ENCODE results near the gene NOP56. TPM values are rescaled to one million over a fixed set of nuclear protein-coding genes. Genes with fewer than 3 reads are reported as not detected.

NOP56 gene
- total RNA-seq, 1 experiment from 2014 or later, result 268 TPM

DNA sequence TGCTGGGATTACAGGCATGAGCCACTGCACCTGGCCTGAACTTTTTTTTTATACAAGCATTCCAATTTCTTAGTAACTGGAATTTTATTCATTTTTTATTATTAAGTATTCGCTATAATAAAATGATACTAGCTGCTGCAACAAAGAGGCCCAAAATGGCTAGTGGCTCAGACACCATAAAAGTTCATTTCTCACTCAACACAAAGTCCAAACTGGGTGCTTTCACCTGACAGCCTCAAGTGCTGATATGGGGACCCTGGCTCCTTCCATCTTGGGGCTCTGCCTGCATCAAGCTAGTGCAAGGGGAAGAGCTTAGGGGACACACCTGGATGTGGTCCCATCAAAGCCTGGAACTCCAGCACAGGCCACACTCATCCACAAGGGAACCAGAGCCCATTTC lies 12.2 kb upstream of the NOP56 start:
- no peak for DNase-seq (ENCODE audit: low read depth)

- DNase-seq (ENCODE audit: low read depth), result no peak
Measured at GRCh38 chr20:2640899-2641298, 11.5 kb upstream of the NOP56 start.

- no peak for DNase-seq (ENCODE audit: low read depth)
Measured at GRCh38 chr20:2643708-2644107, 8.7 kb upstream of the NOP56 start.

DNA sequence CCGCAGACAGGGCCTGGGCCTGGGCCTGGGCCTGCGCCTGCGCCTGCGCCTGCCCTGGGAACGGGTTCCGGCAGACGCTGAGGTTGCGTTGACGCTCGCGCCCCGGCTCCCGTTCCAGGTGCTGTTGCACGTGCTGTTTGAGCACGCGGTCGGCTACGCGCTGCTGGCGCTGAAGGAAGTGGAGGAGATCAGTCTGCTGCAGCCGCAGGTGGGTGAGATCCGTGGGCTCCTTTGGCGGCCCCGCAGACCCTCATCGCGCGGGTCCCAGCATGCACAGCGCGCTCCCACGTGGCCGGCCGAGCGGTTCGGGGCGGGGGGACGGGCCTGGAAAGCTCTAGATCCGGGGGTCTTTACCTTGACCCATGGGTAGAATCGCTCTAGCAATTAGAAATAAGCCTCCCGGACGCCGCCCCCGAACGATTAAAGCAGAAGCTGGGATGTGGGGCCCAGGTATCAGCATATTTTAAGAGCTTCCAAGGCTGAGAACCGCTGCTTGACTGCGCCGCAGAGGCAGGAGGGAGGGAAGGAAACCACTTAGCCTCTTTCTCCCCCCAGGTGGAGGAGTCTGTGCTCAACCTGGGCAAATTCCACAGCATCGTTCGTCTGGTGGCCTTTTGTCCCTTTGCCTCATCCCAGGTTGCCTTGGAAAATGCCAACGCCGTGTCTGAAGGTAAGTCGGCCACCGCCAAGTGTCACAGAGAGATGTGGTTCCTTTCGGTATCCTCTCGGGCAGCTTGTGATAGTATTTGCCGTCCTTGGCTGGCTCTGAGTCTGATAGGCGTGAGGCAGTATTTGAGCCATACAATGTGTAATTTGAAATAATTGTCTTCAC lies 508 bp downstream of the NOP56 start:
- DNase-seq (ENCODE audit: low read depth), result peak; percentile 23

- DNase-seq (ENCODE audit: low read depth), result no peak
Measured at GRCh38 chr20:2653556-2654383, 1.3 kb downstream of the NOP56 start.

DNA sequence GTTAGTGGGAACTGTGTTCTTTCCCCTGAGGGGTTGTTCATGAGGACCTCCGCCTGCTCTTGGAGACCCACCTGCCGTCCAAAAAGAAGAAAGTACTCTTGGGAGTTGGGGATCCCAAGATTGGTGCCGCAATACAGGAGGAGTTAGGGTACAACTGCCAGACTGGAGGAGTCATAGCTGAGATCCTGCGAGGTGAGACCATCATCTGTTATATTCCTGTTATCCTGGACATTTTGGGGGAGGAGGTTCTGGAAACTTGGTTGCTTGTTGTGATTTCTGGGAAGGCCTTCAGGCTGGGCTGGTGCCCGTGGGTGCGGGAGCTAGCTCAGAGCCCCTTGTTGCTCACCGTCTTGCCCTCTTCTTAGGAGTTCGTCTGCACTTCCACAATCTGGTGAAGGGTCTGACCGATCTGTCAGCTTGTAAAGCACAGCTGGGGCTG lies 2.0 kb downstream of the NOP56 start:
- DNase-seq (ENCODE audit: low read depth), result no peak

- DNase-seq (ENCODE audit: low read depth), result no peak
Measured at GRCh38 chr20:2654831-2655230, 2.4 kb downstream of the NOP56 start.

GRCh38 chr20:2655331-2656116 lies 3.1 kb downstream of the NOP56 start:
- no peak for DNase-seq (ENCODE audit: low read depth)

- DNase-seq (ENCODE audit: low read depth), result no peak
Measured at GRCh38 chr20:2656471-2657117, 4.2 kb downstream of the NOP56 start.

- no peak for DNase-seq (ENCODE audit: low read depth)
Measured at GRCh38 chr20:2657241-2657640, 4.8 kb downstream of the NOP56 start.

GRCh38 chr20:2657674-2658073 lies 5.2 kb downstream of the NOP56 start:
- no peak for DNase-seq (ENCODE audit: low read depth)

DNA sequence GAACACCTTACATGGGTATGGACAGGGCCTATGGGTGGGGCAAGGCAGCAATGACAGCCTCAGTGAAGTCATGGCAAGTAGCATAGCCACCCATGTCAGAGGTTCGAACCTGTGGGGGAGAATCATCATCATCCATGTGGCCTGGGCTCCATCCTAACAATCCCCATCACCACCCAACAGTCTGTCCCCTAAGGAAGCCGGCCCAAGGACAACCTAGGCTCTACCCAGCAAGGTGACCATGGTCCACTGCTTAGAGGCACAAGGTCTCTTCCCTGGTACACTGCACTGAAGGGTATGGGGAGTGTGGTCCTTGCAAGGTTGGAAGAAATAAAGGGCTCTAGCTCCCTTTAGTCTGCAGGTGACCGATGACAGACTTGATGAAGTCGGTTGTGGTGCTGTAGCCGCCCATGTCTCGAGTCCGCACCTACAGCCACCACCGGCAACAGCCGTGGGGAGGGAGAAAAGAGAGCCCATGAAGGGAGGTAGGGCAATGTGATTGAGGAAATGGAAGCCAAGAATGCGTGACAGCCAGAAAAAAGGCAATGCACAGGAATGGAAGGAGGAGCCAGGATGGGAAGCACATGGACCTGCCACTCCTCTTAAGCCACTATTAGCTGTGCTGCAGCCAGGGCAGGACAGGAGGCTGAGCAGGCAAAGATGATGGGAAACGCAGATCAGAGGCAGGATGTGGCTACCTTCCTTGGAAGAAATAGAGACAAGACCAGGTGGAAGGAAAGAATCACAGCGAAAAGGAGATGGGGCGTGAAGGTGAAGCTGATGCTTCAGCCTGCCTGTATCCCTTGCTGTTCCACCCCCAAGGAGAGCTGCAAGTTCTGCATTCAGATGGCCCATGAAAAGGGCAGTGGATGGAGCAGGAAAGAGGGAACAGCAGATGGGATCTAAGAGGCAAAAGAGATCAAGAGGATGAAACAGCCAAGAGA lies 6.3 kb downstream of the NOP56 start:
- DNase-seq (ENCODE audit: low read depth), result peak; percentile 18

DNA sequence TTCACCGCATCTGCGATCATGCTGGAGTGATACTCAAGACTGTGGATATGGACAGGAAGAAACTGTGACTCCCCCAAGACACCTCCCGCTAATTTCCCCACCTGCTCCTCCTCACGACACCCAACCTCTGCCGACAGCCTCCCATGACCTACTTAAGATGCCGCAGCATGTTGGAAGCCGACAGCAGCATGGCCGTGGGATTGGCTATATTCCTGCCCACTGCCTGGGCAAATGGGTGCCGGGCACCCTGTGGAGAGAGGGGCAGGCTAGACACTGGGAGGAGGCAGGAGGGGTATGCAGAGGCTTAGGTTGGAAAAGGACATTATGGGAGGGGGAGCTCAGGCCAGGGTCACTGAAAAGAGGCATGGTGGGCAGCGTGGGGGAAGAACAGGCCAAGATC lies 7.1 kb downstream of the NOP56 start:
- DNase-seq (ENCODE audit: low read depth), result no peak

GRCh38 chr20:2663364-2663886 lies 11.0 kb downstream of the NOP56 start:
- no peak for DNase-seq (ENCODE audit: low read depth)

- DNase-seq (ENCODE audit: low read depth), result peak; percentile 95
Measured at GRCh38 chr20:2663887-2664719, 11.7 kb downstream of the NOP56 start, which contains the start of gene IDH3B. Gene IDH3B, minus strand, starts transcription at chr20:2664216. Its CDS starts 28 bp downstream, at chr20:2664188.

DNA sequence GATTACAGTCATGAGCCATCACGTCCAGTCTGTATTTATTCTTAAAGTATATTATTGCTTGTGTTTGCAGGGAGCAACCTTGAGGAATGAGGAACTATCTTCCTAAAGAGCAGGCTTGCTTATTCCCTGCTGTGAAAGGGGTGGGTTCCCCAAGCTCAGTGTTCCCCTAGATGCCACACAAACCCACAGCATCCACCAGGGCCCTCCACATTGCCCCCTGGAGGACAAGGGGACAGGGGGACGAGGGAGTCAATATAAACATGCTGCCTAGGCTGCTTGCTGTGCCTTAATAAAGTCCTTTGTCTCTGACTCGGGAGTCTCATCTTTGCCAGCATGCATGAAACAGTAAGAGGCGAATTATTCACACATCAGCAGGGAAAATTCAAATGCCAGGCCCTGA lies 19.5 kb downstream of the NOP56 start:
- DNase-seq (ENCODE audit: low read depth), result no peak

DNA sequence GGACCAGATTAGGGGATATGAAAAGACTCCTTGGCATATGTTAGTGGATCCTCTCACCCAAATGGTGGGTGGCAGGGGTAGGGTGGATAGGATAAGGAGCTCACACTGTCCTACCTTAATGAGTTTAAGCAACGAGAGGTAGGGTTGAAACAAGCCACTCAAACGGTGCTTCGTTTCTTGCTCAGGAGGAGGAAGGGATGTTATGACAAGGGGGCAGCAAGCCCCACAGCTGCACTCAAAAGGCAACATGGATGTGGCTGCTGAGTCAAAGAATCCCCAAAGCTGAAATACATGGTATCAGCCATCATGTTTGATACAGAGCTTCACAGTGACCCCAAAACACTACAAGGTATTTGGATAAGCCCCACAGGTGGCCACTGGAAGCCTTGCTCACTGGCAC lies 20.0 kb downstream of the NOP56 start:
- no peak for DNase-seq (ENCODE audit: low read depth)

DNA sequence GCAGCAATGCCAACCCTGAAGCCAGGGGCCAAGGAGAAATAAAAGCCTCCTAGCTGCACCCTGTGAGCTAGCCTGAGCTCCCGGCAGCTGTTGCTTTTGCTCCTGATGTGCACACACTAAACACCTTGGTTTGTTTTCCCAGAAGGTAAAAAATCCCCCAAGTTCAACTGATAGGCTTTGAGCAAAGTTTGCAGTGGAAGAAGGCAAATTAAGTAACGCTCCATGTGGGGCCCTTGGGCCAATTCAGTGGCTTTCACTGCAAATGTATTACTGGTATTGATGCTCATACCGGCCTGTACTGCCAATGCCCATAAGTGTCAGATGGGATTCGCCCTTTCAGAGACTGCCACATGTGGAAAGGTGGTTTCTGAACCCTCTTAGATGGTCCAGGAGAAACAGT lies 21.0 kb downstream of the NOP56 start:
- no peak for DNase-seq (ENCODE audit: low read depth)

DNA sequence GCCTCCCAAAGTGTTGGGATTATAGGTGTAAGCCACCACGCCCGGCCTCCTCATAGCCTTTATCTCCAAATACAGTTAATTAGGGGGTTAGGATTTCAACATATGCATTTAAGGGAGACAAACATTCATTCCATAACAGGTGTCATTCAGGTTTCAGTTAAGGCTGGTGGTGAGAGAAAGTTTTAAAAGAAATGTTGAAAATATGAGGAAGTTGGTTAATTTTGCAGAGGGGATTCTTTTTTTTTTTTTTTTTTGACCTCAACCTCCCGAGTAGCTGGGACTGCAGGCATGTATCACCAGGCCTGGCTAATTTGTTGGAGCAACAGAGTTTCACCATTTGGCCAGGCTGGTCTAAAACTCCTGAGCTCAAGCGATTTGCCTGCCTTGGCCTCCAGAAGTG lies 27.6 kb downstream of the NOP56 start:
- no peak for DNase-seq (ENCODE audit: low read depth)

Measured in RPMI7951 (cell line).